Naive thymus-derived CD4-positive, alpha-beta T cell (primary cell): Measurements from ENCODE around the gene GUCY2C. TPM values are rescaled to one million over a fixed set of nuclear protein-coding genes. Genes with fewer than 3 reads are reported as not detected.

Experiments
- ATAC-seq: fragments of 150-1000 bp; cut with Tn5 transposase; 2 replicates; pipeline ENCODE4 v1.10.0; 2021; ENCODE audit warnings: mild to moderate bottlenecking, moderate library complexity
- CTCF ChIA-PET: fragments of 350-600 bp; sonication (Branson Sonifier 250); formaldehyde crosslinking; loops from one replicate; lab custom pipeline; 2021; ENCODE audit warnings: antibody characterized with exemption; lab: Charles Lee
- POLR2A ChIA-PET: fragments of 350-600 bp; sonication (Branson Sonifier 250); formaldehyde crosslinking; loops from one replicate; lab custom pipeline; 2021; ENCODE audit warnings: antibody characterized with exemption, inconsistent platforms; lab: Charles Lee
- DNase-seq, 9 donors: peaks; one replicate each; pipeline versions ENCODE4 v3.0.0 to v3.0.0-alpha.2; 2020 to 2022; ENCODE audit warnings: mixed read lengths in 1 of 9
- H3K27ac ChIP-seq: one replicate; pipeline ENCODE4 v1.7.0; 2013; ENCODE audit warnings: mild to moderate bottlenecking, low read depth, low read length, moderate library complexity
- H3K27me3 ChIP-seq, 2 donors: one replicate each; pipeline ENCODE4 v1.7.0; 2013; ENCODE audit warnings: low read length in 2 of 2, mild to moderate bottlenecking in 2 of 2, moderate library complexity in 2 of 2; ENCODE audit not compliant: control insufficient read depth in 2 of 2, insufficient read depth in 2 of 2
- H3K36me3 ChIP-seq, 3 experiments: 1 replicate in 2 of 3; 2 replicates in 1 of 3; pipeline ENCODE4 v1.7.0; 2013; ENCODE audit warnings: low read length in 3 of 3, mild to moderate bottlenecking in 3 of 3, moderate library complexity in 1 of 3; ENCODE audit not compliant: insufficient read depth in 3 of 3, control insufficient read depth in 2 of 3
- H3K4me1 ChIP-seq, 2 donors: one replicate each; pipeline ENCODE4 v1.7.0; 2013; ENCODE audit warnings: low read length in 2 of 2, mild to moderate bottlenecking in 2 of 2, moderate library complexity in 1 of 2; ENCODE audit not compliant: control insufficient read depth in 2 of 2, insufficient read depth in 2 of 2
- H3K4me3 ChIP-seq: 2 replicates; pipeline ENCODE4 v1.7.0; 2013; ENCODE audit warnings: mild to moderate bottlenecking, low read length
- H3K9me3 ChIP-seq, 3 experiments: 1 replicate in 2 of 3; 2 replicates in 1 of 3; pipeline ENCODE4 v1.7.0; 2013; ENCODE audit warnings: low read length in 3 of 3; ENCODE audit not compliant: control insufficient read depth in 2 of 3
- H3K27ac Mint-ChIP-seq, 9 donors: one replicate each; pipeline ENCODE4 v1.8.0; 2020 to 2022; ENCODE audit warnings: mixed read lengths in 9 of 9, mild to moderate bottlenecking in 8 of 9, moderate library complexity in 5 of 9, inconsistent platforms in 2 of 9
- H3K27me3 Mint-ChIP-seq, 5 donors: one replicate each; pipeline ENCODE4 v1.8.0; 2021 to 2022; ENCODE audit warnings: mixed read lengths in 5 of 5, mild to moderate bottlenecking in 1 of 5
- H3K36me3 Mint-ChIP-seq, 5 donors: one replicate each; pipeline ENCODE4 v1.8.0; 2020 to 2022; ENCODE audit warnings: mixed read lengths in 5 of 5, mild to moderate bottlenecking in 3 of 5, inconsistent platforms in 1 of 5
- H3K4me1 Mint-ChIP-seq, 7 donors: one replicate each; pipeline ENCODE4 v1.8.0; 2020 to 2022; ENCODE audit warnings: mixed read lengths in 7 of 7, mild to moderate bottlenecking in 3 of 7, inconsistent platforms in 1 of 7
- H3K4me3 Mint-ChIP-seq, 10 donors: one replicate each; pipeline ENCODE4 v1.8.0; 2020 to 2022; ENCODE audit warnings: mild to moderate bottlenecking in 10 of 10, mixed read lengths in 10 of 10, moderate library complexity in 6 of 10, inconsistent platforms in 2 of 10
- H3K9me3 Mint-ChIP-seq, 11 donors: one replicate each; pipeline ENCODE4 v1.8.0; 2020 to 2022; ENCODE audit warnings: mixed read lengths in 11 of 11, mild to moderate bottlenecking in 4 of 11, inconsistent platforms in 1 of 11, moderate library complexity in 1 of 11
- intact Hi-C, 2 donors: fragments of 100-400 bp; cut with micrococcal nuclease; formaldehyde crosslinking; loops; one replicate each; pipeline ENCODE4 v1.15.1; 2023
- polyA plus RNA-seq, 2 donors: library from polyadenylated mRNA; unstranded; fragments of 300-500 nt; fragmentation: Illumina TruSeq; gene quantifications; one replicate each; pipeline ENCODE4 v1.2.3, GENCODE V29; 2021
- total RNA-seq, 6 experiments: library from RNA in 5 of 6; stranded (reverse) in 5 of 6; gene quantifications; 1 replicate in 5 of 6; 2 replicates in 1 of 6; pipeline ENCODE4 v1.2.3 and lab custom pipeline; 2021 to 2026

Gene GUCY2C
- total and polyA plus RNA-seq, 7 experiments from 2014 or later: not detected

- H3K4me3 Mint-ChIP-seq: no peak overlapping the region
- Histone ChIP-seq H3K4me1 (peaks cover 4 to 8% of the 10 kb centered on the region in 2 donors), H3K27me3 (no peaks in the 10 kb centered on the region), H3K4me3 (no peak overlapping the region), H3K9me3 (no peaks in the 10 kb centered on the region), H3K27ac (no peak overlapping the region), H3K36me3 (no peaks in the 10 kb centered on the region)
- peaks cover 0 to 8% (median 5%) of the 10 kb centered on the region in 5 donors for H3K36me3 Mint-ChIP-seq
- intact Hi-C loops: loop anchor here in 1 of 2 donors (10.0 kb wide), 1 partner anchor 907 kb away; no protein-coding TSS in a partner anchor
- peaks cover 0 to 22% (median 8%) of the 10 kb centered on the region in 11 donors for H3K9me3 Mint-ChIP-seq
- ATAC-seq: no peak
- POLR2A ChIA-PET: no interaction called here
- peaks cover 0 to 31% (median 0%) of the 10 kb centered on the region in 5 donors for H3K27me3 Mint-ChIP-seq
- CTCF ChIA-PET: interaction anchor here (0.6 kb wide), 1 partner anchor 79 kb away, joined by 3 read pairs; no protein-coding TSS in a partner anchor
- no peak for DNase-seq
- no peak overlapping the region for H3K27ac Mint-ChIP-seq
- peaks cover 6 to 10% (median 9%) of the 10 kb centered on the region in 7 donors for H3K4me1 Mint-ChIP-seq
These were observed 58.3 kb downstream of the GUCY2C start for GRCh38 chr12:14638066-14638465.

- no peaks in the 10 kb centered on the region for H3K27me3 ChIP-seq
- H3K27ac Mint-ChIP-seq: no peak overlapping the region
- H3K4me1 ChIP-seq: no peaks in the 10 kb centered on the region
- peaks cover 0 to 8% (median 5%) of the 10 kb centered on the region in 5 donors for H3K36me3 Mint-ChIP-seq
- intact Hi-C loops: loop anchor here in 1 of 2 donors (10.0 kb wide), 1 partner anchor 909 kb away; no protein-coding TSS in a partner anchor
- H3K9me3 ChIP-seq: no peaks in the 10 kb centered on the region
- ChIA-PET CTCF (no interaction called here), POLR2A (no interaction called here)
- ATAC-seq (no peak), DNase-seq (no peak)
- H3K27ac ChIP-seq: no peak overlapping the region
- H3K4me3 Mint-ChIP-seq: no peak overlapping the region
- peaks cover 0 to 22% (median 8%) of the 10 kb centered on the region in 11 donors for H3K9me3 Mint-ChIP-seq
- no peaks in the 10 kb centered on the region for H3K4me1 Mint-ChIP-seq
- H3K36me3 ChIP-seq: no peaks in the 10 kb centered on the region
- H3K4me3 ChIP-seq: no peak overlapping the region
- peaks cover 0 to 31% (median 0%) of the 10 kb centered on the region in 5 donors for H3K27me3 Mint-ChIP-seq
These were observed 60.6 kb downstream of the GUCY2C start for GRCh38 chr12:14635776-14636175.

- ChIA-PET POLR2A (no interaction called here), CTCF (no interaction called here)
- Histone ChIP-seq H3K4me1 (no peaks in the 10 kb centered on the region), H3K36me3 (no peaks in the 10 kb centered on the region), H3K27me3 (no peaks in the 10 kb centered on the region), H3K9me3 (no peaks in the 10 kb centered on the region), H3K4me3 (no peak overlapping the region), H3K27ac (no peak overlapping the region)
- ATAC-seq: no peak
- Mint-ChIP-seq H3K27me3 (peaks cover 0 to 38% (median 5%) of the 10 kb centered on the region in 5 donors), H3K9me3 (peaks cover 0 to 12% (median 3%) of the 10 kb centered on the region in 11 donors), H3K4me3 (no peak overlapping the region), H3K4me1 (no peaks in the 10 kb centered on the region), H3K36me3 (peaks cover 0 to 5% (median 0%) of the 10 kb centered on the region in 5 donors), H3K27ac (no peak overlapping the region)
- intact Hi-C loops: loop anchor here (1.0 to 10.0 kb wide), 9 partner anchors 14 to 914 kb away; partner anchors contain the start of gene RERG (in 1 of the 2)
- DNase-seq: no peak
These were observed 65.6 kb downstream of the GUCY2C start for GRCh38 chr12:14630793-14631192.

- ChIA-PET CTCF (interaction anchor here (0.5 to 1.6 kb wide), 17 partner anchors 10 to 1044 kb away, joined by 3 to 13 read pairs (median 3); no protein-coding TSS in a partner anchor), POLR2A (no interaction called here)
- Histone ChIP-seq H3K9me3 (no peaks in the 10 kb centered on the region), H3K4me3 (no peak overlapping the region), H3K27me3 (no peaks in the 10 kb centered on the region), H3K27ac (no peak overlapping the region), H3K4me1 (no peaks in the 10 kb centered on the region), H3K36me3 (no peaks in the 10 kb centered on the region)
- no peak overlapping the region for H3K4me3 Mint-ChIP-seq
- H3K4me1 Mint-ChIP-seq: no peaks in the 10 kb centered on the region
- no peaks in the 10 kb centered on the region for H3K36me3 Mint-ChIP-seq
- H3K27ac Mint-ChIP-seq: no peak overlapping the region
- H3K9me3 Mint-ChIP-seq: peaks cover 0 to 7% (median 0%) of the 10 kb centered on the region in 11 donors
- intact Hi-C loops: loop anchor here (1.0 to 10.0 kb wide), 9 partner anchors 15 to 915 kb away; partner anchors contain the start of gene RERG (in 1 of the 2)
- ATAC-seq: peak; percentile 99
- peak; percentile 25 to 71 (median 55) for DNase-seq
- H3K27me3 Mint-ChIP-seq: peaks cover 0 to 35% (median 7%) of the 10 kb centered on the region in 5 donors
These were observed 66.3 kb downstream of the GUCY2C start for GRCh38 chr12:14629832-14630710.

- Mint-ChIP-seq H3K9me3 (peaks cover 0 to 3% (median 0%) of the 10 kb centered on the region in 11 donors), H3K36me3 (no peaks in the 10 kb centered on the region), H3K4me3 (no peak overlapping the region), H3K27ac (no peak overlapping the region), H3K4me1 (no peaks in the 10 kb centered on the region), H3K27me3 (peaks cover 0 to 29% (median 7%) of the 10 kb centered on the region in 5 donors)
- no peaks in the 10 kb centered on the region for H3K27me3 ChIP-seq
- no peak for ATAC-seq
- H3K9me3 ChIP-seq: no peaks in the 10 kb centered on the region
- no peaks in the 10 kb centered on the region for H3K4me1 ChIP-seq
- POLR2A ChIA-PET: no interaction called here
- no peaks in the 10 kb centered on the region for H3K36me3 ChIP-seq
- H3K4me3 ChIP-seq: no peak overlapping the region
- DNase-seq: no peak
- H3K27ac ChIP-seq: no peak overlapping the region
- intact Hi-C loops: no loop called here
- CTCF ChIA-PET: interaction anchor here (0.6 to 1.7 kb wide), 10 partner anchors 9 to 645 kb away, joined by 3 to 10 read pairs (median 4); no protein-coding TSS in a partner anchor
These were observed 67.6 kb downstream of the GUCY2C start for GRCh38 chr12:14628771-14629170.

GRCh38 chr12:14621826-14622225, 74.6 kb downstream of the GUCY2C start:
- H3K27me3 Mint-ChIP-seq: peaks cover 0 to 13% (median 8%) of the 10 kb centered on the region in 5 donors
- Histone ChIP-seq H3K9me3 (no peaks in the 10 kb centered on the region), H3K27me3 (no peaks in the 10 kb centered on the region), H3K4me3 (no peak overlapping the region), H3K4me1 (no peaks in the 10 kb centered on the region), H3K27ac (no peak overlapping the region), H3K36me3 (no peaks in the 10 kb centered on the region)
- no peak for DNase-seq
- CTCF ChIA-PET: interaction anchor here (0.6 to 3.3 kb wide), 3 partner anchors 8 to 437 kb away, joined by 4 to 10 read pairs (median 4); no protein-coding TSS in a partner anchor
- H3K9me3 Mint-ChIP-seq: peaks cover 0 to 3% (median 0%) of the 10 kb centered on the region in 11 donors
- H3K4me1 Mint-ChIP-seq: peaks cover 0 to 4% (median 0%) of the 10 kb centered on the region in 7 donors
- intact Hi-C loops: no loop called here
- POLR2A ChIA-PET: no interaction called here
- no peaks in the 10 kb centered on the region for H3K36me3 Mint-ChIP-seq
- peak; percentile 45 for ATAC-seq
- H3K27ac Mint-ChIP-seq: no peak overlapping the region
- H3K4me3 Mint-ChIP-seq: no peak overlapping the region
